H1 (cell line): ENCODE results near the gene INPP5A. TPM values are rescaled to one million over a fixed set of nuclear protein-coding genes. Genes with fewer than 3 reads are reported as not detected.

Experiments used
- CTCF ChIA-PET: fragments of 300-600 bp; sonication (Branson Sonifier 250); formaldehyde crosslinking; loops from one replicate; lab custom pipeline; 2021; ENCODE audit not compliant: partially characterized antibody; lab: Charles Lee
- POLR2A ChIA-PET: fragments of 300-600 bp; sonication (Branson Sonifier 250); formaldehyde crosslinking; loops from one replicate; lab custom pipeline; 2021; ENCODE audit warnings: inconsistent platforms; ENCODE audit not compliant: partially characterized antibody; lab: Charles Lee
- DNase-seq, 2 experiments: peaks; one replicate each; pipeline versions ENCODE4 v3.0.0 to v3.0.0-alpha.2; 2010 to 2022; ENCODE audit warnings: low spot score in 2 of 2, low read depth in 1 of 2, mixed read lengths in 1 of 2
- FAIRE-seq: peaks from 2 replicates; lab custom pipeline; 2011; peaks lifted over from hg19 to GRCh38; lab: Jason Lieb, UNC
- H2AFZ ChIP-seq: 2 replicates; pipeline ENCODE4 v1.8.1; 2012; ENCODE audit warnings: low read length, inconsistent platforms
- H2AK5ac ChIP-seq: 2 replicates; pipeline ENCODE4 v1.6.1; 2013; ENCODE audit warnings: low read depth, low read length
- H2BK120ac ChIP-seq: replicated peaks from 2 replicates; pipeline ENCODE3; 2013; ENCODE audit warnings: low read depth, low read length, inconsistent platforms
- H2BK12ac ChIP-seq: 2 replicates; pipeline ENCODE4 v1.6.1; 2013; ENCODE audit warnings: low read depth, low read length
- H2BK15ac ChIP-seq: 2 replicates; pipeline ENCODE4 v1.6.1; 2013; ENCODE audit warnings: low read length
- H2BK20ac ChIP-seq: 2 replicates; pipeline ENCODE4 v1.6.1; 2013; ENCODE audit warnings: low read length
- H2BK5ac ChIP-seq: 2 replicates; pipeline ENCODE4 v1.6.1; 2013; ENCODE audit warnings: low read depth, low read length
- H3K14ac ChIP-seq: 2 replicates; pipeline ENCODE4 v1.6.1; 2013; ENCODE audit warnings: inconsistent platforms; ENCODE audit not compliant: insufficient read length
- H3K18ac ChIP-seq: 2 replicates; pipeline ENCODE4 v1.6.1; 2013; ENCODE audit warnings: low read length; ENCODE audit errors: extremely low read depth
- H3K23ac ChIP-seq: 2 replicates; pipeline ENCODE4 v1.6.1; 2013; ENCODE audit warnings: inconsistent platforms; ENCODE audit not compliant: insufficient read length
- H3K23me2 ChIP-seq: 2 replicates; pipeline ENCODE4 v1.6.1; 2013; ENCODE audit warnings: low read depth, low read length
- H3K27ac ChIP-seq: 2 replicates; pipeline ENCODE4 v1.6.1; 2011; ENCODE audit warnings: low read depth, low read length, inconsistent platforms
- H3K27me3 ChIP-seq, 4 experiments: replicated peaks in 1 of 4; 1 replicate in 1 of 4; 2 replicates in 3 of 4; pipeline versions ENCODE4 v1.6.1 to v1.8.1; 2011 to 2013; ENCODE audit warnings: low read length in 3 of 4, mild to moderate bottlenecking in 3 of 4, inconsistent platforms in 2 of 4, mixed read lengths in 2 of 4, moderate library complexity in 1 of 4; ENCODE audit not compliant: control insufficient read depth in 3 of 4, insufficient read depth in 3 of 4; ENCODE audit errors: extremely low read depth in 1 of 4
- H3K36me3 ChIP-seq, 4 experiments: 2 replicates each; pipeline versions ENCODE4 v1.6.1 to v1.8.1; 2011 to 2013; ENCODE audit warnings: mild to moderate bottlenecking in 4 of 4, low read length in 3 of 4, moderate library complexity in 2 of 4, control low read depth in 1 of 4, inconsistent platforms in 1 of 4; ENCODE audit not compliant: insufficient read depth in 4 of 4, control insufficient read depth in 2 of 4
- H3K4ac ChIP-seq: replicated peaks from 2 replicates; pipeline ENCODE3; 2013; ENCODE audit warnings: low read length, low read depth, mixed read lengths, inconsistent platforms; ENCODE audit not compliant: insufficient read length
- H3K4me1 ChIP-seq, 4 experiments: replicated peaks in 1 of 4; 1 replicate in 1 of 4; 2 replicates in 3 of 4; pipeline versions ENCODE4 v1.6.1 to v1.8.1; 2011 to 2013; ENCODE audit warnings: low read length in 3 of 4, inconsistent platforms in 2 of 4, mixed read lengths in 1 of 4; ENCODE audit not compliant: insufficient read depth in 4 of 4, control insufficient read depth in 3 of 4
- H3K4me2 ChIP-seq, 2 experiments: 2 replicates each; pipeline versions ENCODE4 v1.6.1 to v1.8.1; 2011 to 2013; ENCODE audit warnings: low read depth in 2 of 2, low read length in 2 of 2, control low read depth in 1 of 2, inconsistent platforms in 1 of 2, mild to moderate bottlenecking in 1 of 2; ENCODE audit not compliant: insufficient read depth in 1 of 2
- H3K4me3 ChIP-seq, 4 experiments: fragments of 200-600, 300-600 bp in 1 of 4; sonication (generic), shearing (Covaris generic), sonication (Bioruptor Twin) in 1 of 4; 2 replicates each; pipeline versions ENCODE4 v1.5.1 to v1.8.1; 2011 to 2016; ENCODE audit warnings: low read length in 4 of 4, low read depth in 3 of 4, control low read depth in 2 of 4, inconsistent platforms in 2 of 4, mild to moderate bottlenecking in 2 of 4, mixed read lengths in 1 of 4, moderate library complexity in 1 of 4; ENCODE audit not compliant: insufficient read depth in 2 of 4; ENCODE audit errors: extremely low read depth in 1 of 4
- H3K56ac ChIP-seq: replicated peaks from 2 replicates; pipeline ENCODE3; 2013; ENCODE audit warnings: low read depth, mild to moderate bottlenecking, mixed read lengths, low read length, inconsistent platforms; ENCODE audit not compliant: insufficient read length
- H3K79me1 ChIP-seq: 2 replicates; pipeline ENCODE4 v1.6.1; 2013; ENCODE audit warnings: low read depth, low read length, control low read depth
- H3K79me2 ChIP-seq, 2 experiments: 2 replicates each; pipeline versions ENCODE4 v1.6.1 to v1.8.1; 2012 to 2013; ENCODE audit warnings: low read length in 2 of 2, mild to moderate bottlenecking in 2 of 2, inconsistent platforms in 1 of 2; ENCODE audit not compliant: insufficient read depth in 2 of 2, control insufficient read depth in 1 of 2
- H3K9ac ChIP-seq, 4 experiments: replicated peaks in 1 of 4; 1 replicate in 1 of 4; 2 replicates in 3 of 4; pipeline versions ENCODE4 v1.6.1 to v1.8.1; 2011 to 2013; ENCODE audit warnings: low read depth in 3 of 4, low read length in 3 of 4, control low read depth in 2 of 4, mild to moderate bottlenecking in 2 of 4, moderate library complexity in 2 of 4, inconsistent platforms in 1 of 4; ENCODE audit errors: extremely low read depth in 1 of 4
- H3K9me3 ChIP-seq, 2 experiments: 2 replicates each; pipeline versions ENCODE4 v1.6.1 to v1.8.1; 2012 to 2013; ENCODE audit warnings: mild to moderate bottlenecking in 2 of 2, moderate library complexity in 2 of 2, control low read depth in 1 of 2, inconsistent platforms in 1 of 2, low read depth in 1 of 2, low read length in 1 of 2, mixed read lengths in 1 of 2; ENCODE audit not compliant: insufficient read depth in 2 of 2
- H4K20me1 ChIP-seq, 2 experiments: replicated peaks in 1 of 2; 2 replicates each; pipeline versions ENCODE3 to v1.8.1; 2011 to 2013; ENCODE audit warnings: inconsistent platforms in 2 of 2, low read length in 2 of 2, mild to moderate bottlenecking in 1 of 2; ENCODE audit not compliant: insufficient read depth in 2 of 2, control insufficient read depth in 1 of 2
- H4K5ac ChIP-seq: 2 replicates; pipeline ENCODE4 v1.6.1; 2013; ENCODE audit warnings: low read length, low read depth, mixed read lengths, inconsistent platforms; ENCODE audit not compliant: insufficient read length
- H4K8ac ChIP-seq: 2 replicates; pipeline ENCODE4 v1.8.0; 2013; ENCODE audit warnings: mild to moderate bottlenecking, moderate library complexity, low read length, inconsistent platforms; ENCODE audit not compliant: insufficient read depth; ENCODE audit errors: extremely low read depth
- H4K91ac ChIP-seq: replicated peaks from 2 replicates; pipeline ENCODE3; 2013; ENCODE audit warnings: low read length, mixed read lengths, inconsistent platforms; ENCODE audit not compliant: insufficient read length
- ASH2L ChIP-seq: fragments of 200-600, 300-600 bp; sonication (generic); IDR thresholded peaks from one replicate; pipeline ENCODE4 v1.7.1; 2017; ENCODE audit warnings: low read length
- ATF3 ChIP-seq: IDR thresholded peaks from 2 replicates; pipeline ENCODE4 v1.6.1; 2011; ENCODE audit warnings: low read depth, mild to moderate bottlenecking, low read length; ENCODE audit not compliant: insufficient read depth
- CBX5 ChIP-seq: fragments of 300-800, 300-1000 bp; sonication (generic); IDR thresholded peaks from 2 replicates; pipeline ENCODE4 v1.7.1; 2016; ENCODE audit warnings: antibody characterized with exemption, low read length, low read depth
- CEBPB ChIP-seq: IDR thresholded peaks from 2 replicates; pipeline ENCODE4 v1.6.1; 2012; ENCODE audit warnings: low read depth, low read length
- EGR1 ChIP-seq: IDR thresholded peaks from 2 replicates; pipeline ENCODE4 v1.6.1; 2011; ENCODE audit warnings: low read depth, low read length, borderline replicate concordance
- EP300 ChIP-seq, 2 experiments: IDR thresholded peaks; 1 replicate in 1 of 2; 2 replicates in 1 of 2; pipeline ENCODE4 v1.6.1; 2011 to 2012; ENCODE audit warnings: low read depth in 2 of 2, low read length in 2 of 2, mild to moderate bottlenecking in 2 of 2, borderline replicate concordance in 1 of 2, inconsistent platforms in 1 of 2, moderate library complexity in 1 of 2
- JUND ChIP-seq: IDR thresholded peaks from 2 replicates; pipeline ENCODE4 v1.6.1; 2011; ENCODE audit warnings: mild to moderate bottlenecking, improper control_type of control experiment, low read length
- MAFK ChIP-seq: IDR thresholded peaks from 2 replicates; pipeline ENCODE4 v1.6.1; 2012; ENCODE audit warnings: low read depth, mild to moderate bottlenecking, improper control_type of control experiment, low read length
- RBBP5 ChIP-seq: IDR thresholded peaks from 2 replicates; pipeline ENCODE4 v1.7.1; 2012; ENCODE audit warnings: low read depth, mild to moderate bottlenecking, inconsistent platforms, low read length, moderate library complexity, borderline replicate concordance
- RFX5 ChIP-seq: IDR thresholded peaks from 2 replicates; pipeline ENCODE4 v1.6.1; 2011; ENCODE audit warnings: low read depth, low read length, improper control_type of control experiment, borderline replicate concordance
- SAP30 ChIP-seq: fragments of 300-600 bp; sonication (generic); IDR thresholded peaks from 2 replicates; pipeline ENCODE4 v1.7.1; 2012; ENCODE audit warnings: low read length, moderate library complexity, mild to moderate bottlenecking, inconsistent platforms; ENCODE audit not compliant: insufficient read depth, insufficient replicate concordance
- TAF7 ChIP-seq: optimal IDR thresholded peaks from 2 replicates; pipeline ENCODE3; 2011; ENCODE audit warnings: low read depth, mild to moderate bottlenecking, inconsistent platforms, low read length, moderate library complexity, borderline replicate concordance
- WGBS, 2 experiments: shearing (Covaris generic) in 1 of 2; methylation state at CpG; one replicate each; pipeline versions ENCODE4 v1.1.6 to v1.1.7; 2013 to 2015; ENCODE audit warnings: low lambda C conversion rate in 2 of 2, mixed read lengths in 2 of 2, inconsistent platforms in 1 of 2, low coverage in 1 of 2, missing lambda C conversion rate in 1 of 2; ENCODE audit not compliant: insufficient replicate concordance in 2 of 2, insufficient coverage in 1 of 2, insufficient read length in 1 of 2; ENCODE audit errors: extremely low coverage in 1 of 2, missing lambda C conversion rate in 1 of 2; 5-methylcytosine and 5-hydroxymethylcytosine counted together
- polyA plus RNA-seq, 7 experiments: library from polyadenylated mRNA; depleted of rRNA in 3 of 7; stranded (reverse) in 5 of 7; unstranded in 2 of 7; fragments of >200 nt in 5 of 7; fragments of 200-250 nt in 2 of 7; gene quantifications; 1 replicate in 5 of 7; 2 replicates in 1 of 7; 4 replicates in 1 of 7; pipeline versions ENCODE4 v1.2.1 to v1.2.3, GENCODE V29; 2011 to 2013; ENCODE audit warnings: missing spikeins in 2 of 7, mixed read lengths in 2 of 7
- total RNA-seq: library from RNA; stranded (reverse); fragmentation: NEBNext Ultra II Directional; extraction: Animal tissue kit (Norgen Biotek cat#: 25700); gene quantifications from 2 replicates; pipeline ENCODE4 v1.2.1, GENCODE V29; 2021

The INPP5A gene
- total and polyA plus RNA-seq, 2 of the 8 experiments (the other 6 are each of a cell fraction or from before 2014, with no cell fraction given) = 19.7 to 27.5 TPM

- no peak overlapping the region for H3K4me3 ChIP-seq
- peak overlapping the region; percentile 3 for H2BK5ac ChIP-seq
- no peak overlapping the region for H2BK20ac ChIP-seq
- H3K27me3 ChIP-seq = no peaks in the 10 kb centered on the region
- H3K56ac ChIP-seq = no peak overlapping the region
- H3K36me3 ChIP-seq = no peaks in the 10 kb centered on the region
- no peaks in the 10 kb centered on the region; a peak in 1 of 4 replicates for H3K9me3 ChIP-seq
- no peak overlapping the region for H4K8ac ChIP-seq
- H3K18ac ChIP-seq = no peak overlapping the region
- H3K4me2 ChIP-seq = no peak overlapping the region
- no peak overlapping the region for H3K23ac ChIP-seq
- no peak overlapping the region for H4K91ac ChIP-seq
- H2AK5ac ChIP-seq = no peak overlapping the region
- H2BK120ac ChIP-seq = no peak overlapping the region
- no peaks in the 10 kb centered on the region; the same call in 1 of the 2 replicates for H3K79me1 ChIP-seq
- no peak overlapping the region for H4K5ac ChIP-seq
- ChIA-PET POLR2A (no interaction called here), CTCF (interaction anchor here (1.1 to 1.3 kb wide), 2 partner anchors 12 to 16 kb away, joined by 3 to 5 read pairs; no protein-coding TSS in a partner anchor)
- H2AFZ ChIP-seq = no peak overlapping the region
- DNase-seq (no peak), FAIRE-seq (no peak)
- TF ChIP-seq RFX5 = no peak
- no peak for TF ChIP-seq ASH2L
- TF ChIP-seq JUND = no peak
- TF ChIP-seq RBBP5 = no peak
- TF ChIP-seq EGR1 = no peak
- no peak for TF ChIP-seq MAFK
- no peak for TF ChIP-seq CBX5
- no peak for TF ChIP-seq EP300 (IDR thresholded peaks at IDR 0.05; ENCODE audit: borderline replicate concordance in 1 of 2, low read depth in 2 of 2, low read length in 2 of 2)
- no peak for TF ChIP-seq ATF3
- no peak for TF ChIP-seq SAP30
- TF ChIP-seq TAF7 = no peak
- TF ChIP-seq CEBPB = no peak
- no peak overlapping the region for H3K14ac ChIP-seq
- H2BK12ac ChIP-seq = no peak overlapping the region
- no peaks in the 10 kb centered on the region for H3K23me2 ChIP-seq
- 87% methylated on average over 23 of the region's 28 CpGs; no CpG with 5 or more reads in 1 of the 2 experiments for WGBS, 2 experiments
- no peak overlapping the region for H3K4ac ChIP-seq
- no peak overlapping the region for H2BK15ac ChIP-seq
- no peak overlapping the region for H3K27ac ChIP-seq
- H3K9ac ChIP-seq = no peak overlapping the region
- H4K20me1 ChIP-seq = no peaks in the 10 kb centered on the region
- no peaks in the 10 kb centered on the region for H3K79me2 ChIP-seq
- no peaks in the 10 kb centered on the region for H3K4me1 ChIP-seq
Measured at GRCh38 chr10:132698761-132699391, 161.3 kb downstream of the INPP5A start.
